K562 (cell line): Measurements from ENCODE around the gene GPR78. TPM values are rescaled to one million over a fixed set of nuclear protein-coding genes. Genes with fewer than 3 reads are reported as not detected.

ENCODE experiments used
- ATAC-seq: fragments of 200-7000 bp; cut with Tn5 transposase; 3 replicates; pipeline ENCODE4 v1.9.1; 2020; ENCODE audit warnings: moderate library complexity
- BruUV-seq: library from RNA; stranded (reverse); fragments of 400-500 nt; replicated peaks from 2 replicates; lab custom pipeline; 2021; lab: Mats Ljungman, UMichigan
- CTCF ChIA-PET: fragments of 300-600 bp; formaldehyde crosslinking; extraction: SDS; loops from one replicate; lab custom pipeline; 2021; ENCODE audit warnings: low intra/inter-chr PET ratio; lab: Yijun Ruan, JAX
- POLR2A ChIA-PET: fragments of 300-600, 350-650 bp; sonication (Branson Sonifier 250); formaldehyde crosslinking; extraction: SDS; loops from one replicate; lab custom pipeline; 2021; ENCODE audit warnings: antibody characterized with exemption, inconsistent platforms; lab: Yijun Ruan, JAX
- DNase-seq, 4 experiments: peaks; one replicate each; pipeline versions ENCODE4 v3.0.0 to v3.0.0-alpha.2; 2011 to 2018; ENCODE audit warnings: low spot score in 3 of 4, mixed read lengths in 3 of 4; ENCODE audit errors: extremely low read depth in 1 of 4
- FAIRE-seq: peaks from 2 replicates; lab custom pipeline; 2011; peaks lifted over from hg19 to GRCh38; lab: Jason Lieb, UNC
- H2AFZ ChIP-seq: 2 replicates; pipeline ENCODE4 v1.6.0; 2011; ENCODE audit warnings: low read depth, low read length, control low read depth, inconsistent platforms
- H3K27ac ChIP-seq: fragments of 200-600 bp; 3 replicates; pipeline ENCODE4 v1.8.0; 2011; ENCODE audit warnings: low read depth, mild to moderate bottlenecking, control low read depth, inconsistent platforms, low read length, moderate library complexity, mixed read lengths; ENCODE audit errors: extremely low read depth
- H3K27me3 ChIP-seq, 2 experiments: fragments of 300-600 bp in 1 of 2; 2 replicates in 1 of 2; 3 replicates in 1 of 2; pipeline versions ENCODE4 v1.6.0 to v1.8.0; 2011; ENCODE audit warnings: inconsistent platforms in 2 of 2, low read length in 2 of 2, mild to moderate bottlenecking in 1 of 2, mixed read lengths in 1 of 2, moderate library complexity in 1 of 2; ENCODE audit not compliant: control insufficient read depth in 2 of 2, insufficient read depth in 2 of 2
- H3K36me3 ChIP-seq: fragments of 300-600 bp; 3 replicates; pipeline ENCODE4 v1.8.0; 2011; ENCODE audit warnings: mild to moderate bottlenecking, low read length, inconsistent platforms; ENCODE audit not compliant: control insufficient read depth, insufficient read depth
- H3K4me1 ChIP-seq, 2 experiments: fragments of 200-600 bp in 1 of 2; replicated peaks in 1 of 2; 2 replicates in 1 of 2; 3 replicates in 1 of 2; pipeline versions ENCODE4 v1.5.1 to v1.8.0; 2011; ENCODE audit warnings: inconsistent platforms in 2 of 2, low read length in 2 of 2, mild to moderate bottlenecking in 1 of 2, mixed read lengths in 1 of 2, moderate library complexity in 1 of 2; ENCODE audit not compliant: control insufficient read depth in 2 of 2, insufficient read depth in 2 of 2
- H3K4me2 ChIP-seq: 2 replicates; pipeline ENCODE4 v1.6.1; 2011; ENCODE audit warnings: low read length, control low read depth, inconsistent platforms, mixed read lengths; ENCODE audit not compliant: insufficient read depth
- H3K4me3 ChIP-seq: fragments of 200-600 bp; sonication (generic), shearing (Covaris generic); 2 replicates; pipeline ENCODE4 v1.5.1; 2016; ENCODE audit warnings: control low read depth, inconsistent platforms
- H3K79me2 ChIP-seq: fragments of 200-600 bp; 3 replicates; pipeline ENCODE4 v1.8.0; 2011; ENCODE audit warnings: low read length, inconsistent platforms; ENCODE audit not compliant: control insufficient read depth, insufficient read depth
- H3K9ac ChIP-seq, 2 experiments: 2 replicates each; pipeline versions ENCODE4 v1.6.0 to v1.6.1; 2011; ENCODE audit warnings: low read depth in 2 of 2, low read length in 2 of 2, control low read depth in 1 of 2, inconsistent platforms in 1 of 2, mild to moderate bottlenecking in 1 of 2, mixed read lengths in 1 of 2; ENCODE audit not compliant: insufficient read depth in 1 of 2
- H3K9me1 ChIP-seq: one replicate; pipeline ENCODE4 v1.6.0; 2011; ENCODE audit warnings: inconsistent platforms, mild to moderate bottlenecking, low read length, moderate library complexity; ENCODE audit not compliant: control insufficient read depth, insufficient read depth
- H3K9me3 ChIP-seq: replicated peaks from 2 replicates; pipeline ENCODE4 v1.5.1; 2011; ENCODE audit warnings: low read depth, low read length, inconsistent platforms; ENCODE audit not compliant: control insufficient read depth, insufficient read depth
- H4K20me1 ChIP-seq: replicated peaks from 2 replicates; pipeline ENCODE4 v1.6.1; 2011; ENCODE audit warnings: low read length, inconsistent platforms, mixed read lengths; ENCODE audit not compliant: control insufficient read depth, insufficient read depth
- CBX1 ChIP-seq: sonication (generic); IDR thresholded peaks from 2 replicates; pipeline ENCODE4 v1.6.1; 2016; ENCODE audit warnings: antibody characterized with exemption, low read depth, mild to moderate bottlenecking
- E2F3 ChIP-seq: fragments of 250-450 bp; sonication (Bioruptor Pico); IDR thresholded peaks from 2 replicates; pipeline ENCODE4 v1.4.0; 2020; ENCODE audit warnings: mild to moderate bottlenecking
- HMGN3 ChIP-seq: IDR thresholded peaks from 2 replicates; pipeline ENCODE4 v1.6.1; 2011; ENCODE audit warnings: borderline replicate concordance, low read depth, mild to moderate bottlenecking, mixed read lengths, low read length; ENCODE audit not compliant: insufficient read length; ENCODE audit errors: extremely low read depth
- L3MBTL2 ChIP-seq: fragments of 450-650 bp; IDR thresholded peaks from 2 replicates; pipeline ENCODE4 v1.6.1; 2016; ENCODE audit warnings: mild to moderate bottlenecking, moderate library complexity
- MAFG ChIP-seq: fragments of 450-650 bp; conservative IDR thresholded peaks from 2 replicates; pipeline ENCODE4 v1.6.1; 2016; ENCODE audit warnings: missing genetic modification characterization, missing compliant biosample characterization
- MEF2D ChIP-seq: conservative IDR thresholded peaks from 2 replicates; pipeline ENCODE4 v1.6.1; 2016; ENCODE audit warnings: low read depth, missing genetic modification characterization, missing compliant biosample characterization
- WGBS: fragments of 100-300 bp; shearing (Covaris generic); methylation state at CpG from one replicate; pipeline ENCODE4 v1.1.6; 2016; ENCODE audit warnings: low coverage, mixed read lengths; ENCODE audit not compliant: insufficient coverage; ENCODE audit errors: missing lambda C conversion rate; 5-methylcytosine and 5-hydroxymethylcytosine counted together
- in situ Hi-C: fragments of 300-500 bp; cut with MboI; formaldehyde crosslinking; loops from 4 replicates; pipeline ENCODE4 v1.15.0; 2018; ENCODE audit warnings: inconsistent platforms, mixed read lengths
- intact Hi-C: fragments of 100-400 bp; cut with micrococcal nuclease; formaldehyde crosslinking; loops from 2 replicates; pipeline ENCODE4 v1.14.2; 2022
- polyA plus RNA-seq, 8 experiments: library from polyadenylated mRNA; depleted of rRNA in 4 of 8; stranded (reverse) in 5 of 8; unstranded in 3 of 8; fragments of >200 nt; fragmentation: Nextera tagmentation in 2 of 8; fragmentation: Illumina TruSeq in 1 of 8; extraction: Ambion mirVana in 2 of 8; extraction: Trizol in 1 of 8; gene quantifications; 2 replicates each; pipeline versions ENCODE4 v1.2.1 to v1.2.3, GENCODE V29; 2011 to 2014; ENCODE audit warnings: inconsistent platforms in 1 of 8, missing spikeins in 1 of 8
- total RNA-seq, 7 experiments: library from RNA; depleted of rRNA in 6 of 7; stranded (reverse); fragments of >200 nt in 6 of 7; fragmentation: Illumina TruSeq in 2 of 7; extraction: Trizol in 2 of 7; gene quantifications; 2 replicates each; pipeline versions ENCODE4 v1.2.1 to v1.2.3, GENCODE V29; 2011 to 2021; ENCODE audit warnings: low replicate concordance in 1 of 7
- TF ChIP-seq, protein P1 (sequence below), 2 experiments: fragments of 450-650 bp; IDR thresholded peaks; 2 replicates each; pipeline ENCODE4 v1.6.1; 2016
- TF ChIP-seq, protein P2 (sequence below), 2 experiments: fragments of 450-650 bp in 1 of 2; IDR thresholded peaks; 2 replicates each; pipeline ENCODE4 v1.6.1; 2011 to 2017; ENCODE audit warnings: low read depth in 2 of 2, antibody characterized with exemption in 1 of 2, borderline replicate concordance in 1 of 2, low read length in 1 of 2, mild to moderate bottlenecking in 1 of 2, mixed read lengths in 1 of 2; ENCODE audit not compliant: control insufficient read depth in 1 of 2
- TF ChIP-seq, protein P3 (sequence below): fragments of 250-450 bp; sonication (Bioruptor Pico); IDR thresholded peaks from 2 replicates; pipeline ENCODE4 v1.8.0; 2021; ENCODE audit warnings: moderate library complexity, mild to moderate bottlenecking, inconsistent platforms

GPR78 gene
- total and polyA plus RNA-seq, 9 of the 15 experiments (the other 6 are each of a cell fraction or from before 2014, with no cell fraction given) = 0.04 to 0.13 (median 0.07) TPM; not detected in 4

DNA sequence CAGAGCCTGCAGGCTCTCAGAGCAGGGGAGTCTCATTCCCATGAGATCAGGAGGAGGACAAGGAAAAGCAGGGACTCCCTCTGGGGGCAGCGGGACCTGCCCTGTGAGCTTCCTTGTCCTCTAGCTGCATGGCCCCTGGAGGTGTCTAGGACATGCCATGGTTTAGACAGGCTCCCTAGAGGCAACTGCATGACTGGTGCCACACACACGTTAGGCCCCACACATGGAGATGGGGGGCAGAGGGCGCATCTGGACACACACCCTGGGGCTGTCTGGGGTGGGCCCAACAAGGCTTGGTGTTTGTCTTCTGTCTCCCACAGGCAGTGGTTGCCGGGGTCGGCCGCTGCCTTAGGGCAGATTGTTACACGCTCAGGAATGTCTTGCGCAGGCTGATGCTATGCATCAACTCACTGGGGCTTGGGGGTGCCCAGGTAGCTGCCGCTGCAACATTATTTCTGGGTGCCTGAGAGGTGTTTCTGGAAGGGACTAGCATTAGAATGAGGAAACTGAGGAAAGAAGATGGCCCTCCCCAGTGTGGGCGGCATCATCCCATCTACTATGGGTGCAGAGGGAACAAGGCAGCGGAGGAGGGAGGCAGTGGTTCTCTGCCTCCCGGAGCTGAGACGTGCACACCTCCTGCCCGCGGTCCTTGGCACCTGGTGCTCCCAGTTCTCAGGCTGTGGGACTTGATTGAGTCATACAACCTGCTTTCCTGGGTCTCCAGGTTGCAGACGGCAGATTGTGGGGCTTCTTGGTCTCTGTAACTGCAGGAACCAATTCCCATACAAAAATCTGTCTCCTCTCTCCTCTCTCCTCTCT lies 32.1 kb upstream of the GPR78 start (continued):
- TF ChIP-seq, protein P1, sequence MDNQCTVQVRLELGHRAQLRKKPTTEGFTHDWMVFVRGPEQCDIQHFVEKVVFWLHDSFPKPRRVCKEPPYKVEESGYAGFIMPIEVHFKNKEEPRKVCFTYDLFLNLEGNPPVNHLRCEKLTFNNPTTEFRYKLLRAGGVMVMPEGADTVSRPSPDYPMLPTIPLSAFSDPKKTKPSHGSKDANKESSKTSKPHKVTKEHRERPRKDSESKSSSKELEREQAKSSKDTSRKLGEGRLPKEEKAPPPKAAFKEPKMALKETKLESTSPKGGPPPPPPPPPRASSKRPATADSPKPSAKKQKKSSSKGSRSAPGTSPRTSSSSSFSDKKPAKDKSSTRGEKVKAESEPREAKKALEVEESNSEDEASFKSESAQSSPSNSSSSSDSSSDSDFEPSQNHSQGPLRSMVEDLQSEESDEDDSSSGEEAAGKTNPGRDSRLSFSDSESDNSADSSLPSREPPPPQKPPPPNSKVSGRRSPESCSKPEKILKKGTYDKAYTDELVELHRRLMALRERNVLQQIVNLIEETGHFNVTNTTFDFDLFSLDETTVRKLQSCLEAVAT (IDR thresholded peaks at IDR 0.05) = no peak
- TF ChIP-seq, all 486 proteins: peak for 3

DNA sequence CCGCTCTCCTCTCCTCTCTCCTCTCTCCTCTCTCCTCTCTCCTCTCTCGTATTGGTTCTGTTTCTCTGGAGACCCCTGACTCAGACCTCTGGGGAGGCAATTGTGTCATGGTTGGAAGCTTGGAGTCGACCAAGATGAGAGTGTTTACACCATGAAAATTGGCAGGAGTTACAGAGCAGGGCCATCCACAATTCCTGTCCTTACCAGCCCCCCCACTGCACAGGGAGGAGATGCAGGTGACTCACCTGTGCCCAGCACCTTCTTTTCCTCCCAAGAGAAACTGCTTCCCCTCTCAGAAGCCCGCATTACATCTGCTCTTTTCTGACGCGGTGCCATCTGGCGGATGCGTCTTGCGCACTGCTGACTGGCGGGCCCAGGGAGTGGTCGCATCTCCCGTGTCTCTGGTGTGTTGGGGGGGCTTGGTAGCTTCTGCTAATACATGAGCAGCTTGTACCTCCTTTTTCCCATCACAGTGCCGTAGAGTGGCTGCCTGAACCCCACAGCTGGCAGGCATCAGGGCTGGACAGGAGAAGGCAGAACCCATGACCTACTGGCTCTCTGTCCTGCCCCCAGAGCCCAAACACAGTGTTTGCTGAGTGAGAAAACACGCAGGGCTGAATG lies 31.4 kb upstream of the GPR78 start:
- Histone ChIP-seq H3K27me3 (no peaks in the 10 kb centered on the region), H3K79me2 (no peaks in the 10 kb centered on the region), H4K20me1 (no peaks in the 10 kb centered on the region), H3K4me1 (peaks cover 38 to 39% of the 10 kb centered on the region in 2 experiments), H3K36me3 (no peaks in the 10 kb centered on the region), H3K9me1 (no peaks in the 10 kb centered on the region), H3K9ac (peak overlapping the region; percentile 37 to 88; a peak in 3 of 4 replicates), H3K27ac (peak overlapping the region; percentile 49; the same call in 2 of the 3 replicates), H3K4me2 (peak overlapping the region; percentile 58), H3K9me3 (no peaks in the 10 kb centered on the region), H3K4me3 (no peak overlapping the region), H2AFZ (peak overlapping the region; percentile 88)
- no TSS peak for BruUV-seq
- FAIRE-seq (no peak), ATAC-seq (no peak; the same call in 2 of the 3 replicates), DNase-seq (no peak)
- intact Hi-C loops = no loop called here
- in situ Hi-C loops = no loop called here
- 69% methylated on average over 12 of the region's 14 CpGs for WGBS
- ChIA-PET POLR2A (interaction anchor here (0.5 to 1.1 kb wide), 4 partner anchors 28 to 541 kb away, joined by 3 to 4 read pairs (median 3); no protein-coding TSS in a partner anchor), CTCF (interaction anchor here (0.8 kb wide), 1 partner anchor 80 kb away, joined by 3 read pairs; no protein-coding TSS in a partner anchor)
- TF ChIP-seq HMGN3 (no peak), MAFG (tag) (no peak), E2F3 (CRISPR knock-in tag) (no peak), L3MBTL2 (no peak), MEF2D (tag) (no peak), CBX1 (no peak)
- TF ChIP-seq, protein P2, sequence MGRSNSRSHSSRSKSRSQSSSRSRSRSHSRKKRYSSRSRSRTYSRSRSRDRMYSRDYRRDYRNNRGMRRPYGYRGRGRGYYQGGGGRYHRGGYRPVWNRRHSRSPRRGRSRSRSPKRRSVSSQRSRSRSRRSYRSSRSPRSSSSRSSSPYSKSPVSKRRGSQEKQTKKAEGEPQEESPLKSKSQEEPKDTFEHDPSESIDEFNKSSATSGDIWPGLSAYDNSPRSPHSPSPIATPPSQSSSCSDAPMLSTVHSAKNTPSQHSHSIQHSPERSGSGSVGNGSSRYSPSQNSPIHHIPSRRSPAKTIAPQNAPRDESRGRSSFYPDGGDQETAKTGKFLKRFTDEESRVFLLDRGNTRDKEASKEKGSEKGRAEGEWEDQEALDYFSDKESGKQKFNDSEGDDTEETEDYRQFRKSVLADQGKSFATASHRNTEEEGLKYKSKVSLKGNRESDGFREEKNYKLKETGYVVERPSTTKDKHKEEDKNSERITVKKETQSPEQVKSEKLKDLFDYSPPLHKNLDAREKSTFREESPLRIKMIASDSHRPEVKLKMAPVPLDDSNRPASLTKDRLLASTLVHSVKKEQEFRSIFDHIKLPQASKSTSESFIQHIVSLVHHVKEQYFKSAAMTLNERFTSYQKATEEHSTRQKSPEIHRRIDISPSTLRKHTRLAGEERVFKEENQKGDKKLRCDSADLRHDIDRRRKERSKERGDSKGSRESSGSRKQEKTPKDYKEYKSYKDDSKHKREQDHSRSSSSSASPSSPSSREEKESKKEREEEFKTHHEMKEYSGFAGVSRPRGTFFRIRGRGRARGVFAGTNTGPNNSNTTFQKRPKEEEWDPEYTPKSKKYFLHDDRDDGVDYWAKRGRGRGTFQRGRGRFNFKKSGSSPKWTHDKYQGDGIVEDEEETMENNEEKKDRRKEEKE (IDR thresholded peaks at IDR 0.05; ENCODE audit: borderline replicate concordance in 1 of 2, control insufficient read depth in 1 of 2, low read depth in 2 of 2, low read length in 1 of 2) = no peak
- TF ChIP-seq, protein P3, sequence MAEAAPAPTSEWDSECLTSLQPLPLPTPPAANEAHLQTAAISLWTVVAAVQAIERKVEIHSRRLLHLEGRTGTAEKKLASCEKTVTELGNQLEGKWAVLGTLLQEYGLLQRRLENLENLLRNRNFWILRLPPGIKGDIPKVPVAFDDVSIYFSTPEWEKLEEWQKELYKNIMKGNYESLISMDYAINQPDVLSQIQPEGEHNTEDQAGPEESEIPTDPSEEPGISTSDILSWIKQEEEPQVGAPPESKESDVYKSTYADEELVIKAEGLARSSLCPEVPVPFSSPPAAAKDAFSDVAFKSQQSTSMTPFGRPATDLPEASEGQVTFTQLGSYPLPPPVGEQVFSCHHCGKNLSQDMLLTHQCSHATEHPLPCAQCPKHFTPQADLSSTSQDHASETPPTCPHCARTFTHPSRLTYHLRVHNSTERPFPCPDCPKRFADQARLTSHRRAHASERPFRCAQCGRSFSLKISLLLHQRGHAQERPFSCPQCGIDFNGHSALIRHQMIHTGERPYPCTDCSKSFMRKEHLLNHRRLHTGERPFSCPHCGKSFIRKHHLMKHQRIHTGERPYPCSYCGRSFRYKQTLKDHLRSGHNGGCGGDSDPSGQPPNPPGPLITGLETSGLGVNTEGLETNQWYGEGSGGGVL (CRISPR knock-in tag) = no peak
